Measurements from ENCODE around the gene HOATZ.

The HOATZ gene

DNA sequence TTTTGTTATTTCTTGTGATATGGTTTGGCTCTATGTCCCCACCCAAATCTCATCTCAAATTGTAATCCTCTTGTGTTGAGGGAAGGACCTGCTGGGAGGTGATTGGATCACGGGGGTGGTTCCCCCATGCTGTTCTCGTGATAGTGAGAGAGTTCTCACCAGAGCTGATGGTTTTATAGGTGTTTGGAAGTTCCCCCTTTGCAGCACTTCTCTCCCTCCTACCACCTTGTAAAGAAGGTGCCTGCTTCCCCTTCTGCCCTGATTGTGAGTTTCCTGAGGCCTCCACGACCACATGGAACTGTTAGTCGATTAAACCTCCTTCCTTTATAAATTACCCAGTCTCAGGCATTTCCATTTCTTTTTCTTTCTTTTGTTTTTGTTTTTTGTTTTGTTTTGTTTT, 63.2 kb downstream of the HOATZ start:
- DNase-seq (ENCODE audit: low read depth in 2 of 2): no peak

GRCh38 chr11:111581341-111581740, 66.8 kb downstream of the HOATZ start:
- no peak for DNase-seq (ENCODE audit: low read depth in 2 of 2)

DNA sequence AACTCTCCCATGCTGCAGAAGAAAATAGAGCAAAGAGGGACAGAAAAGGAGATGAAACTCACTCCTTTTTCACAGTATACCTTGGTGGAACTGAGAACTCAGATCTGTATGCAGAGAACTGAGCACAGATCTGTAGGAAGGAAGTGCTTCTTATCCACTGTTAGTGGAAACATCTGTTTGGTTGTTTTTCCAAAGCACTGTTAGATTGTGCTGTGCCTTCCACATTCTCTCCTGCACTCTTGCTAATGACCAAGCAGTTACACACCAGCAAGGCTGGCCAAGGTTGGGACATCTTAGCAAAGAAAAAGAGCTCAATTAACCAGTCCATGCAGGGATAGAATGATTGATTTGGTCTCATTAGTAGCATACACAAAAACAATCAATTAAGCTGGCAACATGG, 67.6 kb downstream of the HOATZ start:
- DNase-seq (ENCODE audit: low read depth in 2 of 2): no peak

GRCh38 chr11:111582881-111583280, 68.3 kb downstream of the HOATZ start:
- DNase-seq (ENCODE audit: low read depth in 2 of 2): no peak

DNA sequence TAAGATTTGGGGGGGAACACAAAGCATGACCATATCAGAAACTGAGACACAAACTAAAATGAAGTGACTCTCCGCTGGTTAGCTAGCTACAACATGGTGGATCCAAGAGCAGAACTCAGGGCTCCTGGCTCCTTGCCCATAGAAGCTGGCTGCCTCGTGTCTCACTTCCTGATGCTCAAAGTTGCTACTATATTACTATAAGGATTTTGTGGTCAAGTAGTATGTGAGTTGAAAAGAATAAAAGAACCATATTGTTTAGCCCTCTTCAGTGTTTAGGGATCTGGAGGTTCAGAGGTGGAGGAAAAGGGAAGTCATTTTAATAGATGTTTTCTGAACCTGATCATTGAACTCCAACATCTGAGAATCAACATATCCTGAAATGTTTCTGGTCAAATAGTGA, 70.8 kb downstream of the HOATZ start:
- no peak for DNase-seq (ENCODE audit: low read depth in 2 of 2)

DNA sequence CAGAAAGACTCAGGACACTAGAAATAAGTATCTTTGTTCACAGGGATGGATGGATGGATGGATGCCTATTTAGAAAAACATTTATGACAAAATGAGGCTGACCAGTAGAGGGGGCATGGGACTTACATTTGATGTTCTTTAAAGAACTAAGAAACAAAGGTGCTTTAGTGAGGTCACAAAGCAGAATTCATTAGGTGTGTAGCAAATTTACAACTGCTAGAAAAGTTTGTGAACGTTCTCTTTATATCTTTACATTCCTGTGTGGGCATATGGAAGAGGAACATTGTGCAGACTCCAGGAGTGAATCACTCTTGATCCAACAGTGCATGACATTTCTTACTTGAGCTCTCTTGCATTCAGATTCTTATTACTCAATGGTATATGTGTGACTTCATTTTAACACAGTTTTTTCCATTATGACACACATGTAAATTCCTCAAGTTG, 71.8 kb downstream of the HOATZ start:
- DNase-seq (ENCODE audit: low read depth in 2 of 2): no peak
